GM10266 (cell line): ENCODE results near the gene KRCC1.

Experiments
- DNase-seq: peaks from one replicate; pipeline ENCODE4 v3.0.0; 2012; ENCODE audit errors: extremely low spot score
- TF ChIP-seq, protein P1 (sequence below): IDR thresholded peaks from 2 replicates; pipeline ENCODE4 v1.5.1; 2012; ENCODE audit warnings: mild to moderate bottlenecking, low read depth; ENCODE audit not compliant: control insufficient read depth, insufficient read depth; ENCODE audit errors: missing control alignments

The KRCC1 gene

GRCh38 chr2:88055371-88056128 lies at the start of gene KRCC1:
Gene KRCC1 (minus strand): TSS chr2:88055783. CDS start chr2:88028563, 27,220 bp downstream.
- peak; percentile 97 for DNase-seq
- TF ChIP-seq, protein P1, sequence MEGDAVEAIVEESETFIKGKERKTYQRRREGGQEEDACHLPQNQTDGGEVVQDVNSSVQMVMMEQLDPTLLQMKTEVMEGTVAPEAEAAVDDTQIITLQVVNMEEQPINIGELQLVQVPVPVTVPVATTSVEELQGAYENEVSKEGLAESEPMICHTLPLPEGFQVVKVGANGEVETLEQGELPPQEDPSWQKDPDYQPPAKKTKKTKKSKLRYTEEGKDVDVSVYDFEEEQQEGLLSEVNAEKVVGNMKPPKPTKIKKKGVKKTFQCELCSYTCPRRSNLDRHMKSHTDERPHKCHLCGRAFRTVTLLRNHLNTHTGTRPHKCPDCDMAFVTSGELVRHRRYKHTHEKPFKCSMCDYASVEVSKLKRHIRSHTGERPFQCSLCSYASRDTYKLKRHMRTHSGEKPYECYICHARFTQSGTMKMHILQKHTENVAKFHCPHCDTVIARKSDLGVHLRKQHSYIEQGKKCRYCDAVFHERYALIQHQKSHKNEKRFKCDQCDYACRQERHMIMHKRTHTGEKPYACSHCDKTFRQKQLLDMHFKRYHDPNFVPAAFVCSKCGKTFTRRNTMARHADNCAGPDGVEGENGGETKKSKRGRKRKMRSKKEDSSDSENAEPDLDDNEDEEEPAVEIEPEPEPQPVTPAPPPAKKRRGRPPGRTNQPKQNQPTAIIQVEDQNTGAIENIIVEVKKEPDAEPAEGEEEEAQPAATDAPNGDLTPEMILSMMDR, result no peak

DNA sequence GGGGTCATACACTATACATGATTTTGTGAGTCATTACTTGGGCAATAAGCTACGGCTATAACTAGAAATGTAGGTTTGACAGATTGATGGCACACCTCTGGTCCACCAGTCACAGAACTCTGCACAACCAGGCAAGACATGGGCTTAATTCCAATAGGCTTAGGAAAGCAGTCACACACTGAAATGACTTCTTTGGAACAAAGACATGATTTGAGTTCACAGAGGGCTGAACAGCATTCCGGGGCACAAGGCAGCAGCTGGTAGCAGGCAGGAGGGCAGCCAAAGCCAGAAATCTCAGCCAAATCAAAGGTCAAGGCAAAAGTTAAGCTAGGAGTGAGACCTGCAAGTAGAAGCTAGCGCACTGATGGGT lies 44.9 kb upstream of the KRCC1 start:
- no peak for DNase-seq
- TF ChIP-seq, protein P1, result no peak

DNA sequence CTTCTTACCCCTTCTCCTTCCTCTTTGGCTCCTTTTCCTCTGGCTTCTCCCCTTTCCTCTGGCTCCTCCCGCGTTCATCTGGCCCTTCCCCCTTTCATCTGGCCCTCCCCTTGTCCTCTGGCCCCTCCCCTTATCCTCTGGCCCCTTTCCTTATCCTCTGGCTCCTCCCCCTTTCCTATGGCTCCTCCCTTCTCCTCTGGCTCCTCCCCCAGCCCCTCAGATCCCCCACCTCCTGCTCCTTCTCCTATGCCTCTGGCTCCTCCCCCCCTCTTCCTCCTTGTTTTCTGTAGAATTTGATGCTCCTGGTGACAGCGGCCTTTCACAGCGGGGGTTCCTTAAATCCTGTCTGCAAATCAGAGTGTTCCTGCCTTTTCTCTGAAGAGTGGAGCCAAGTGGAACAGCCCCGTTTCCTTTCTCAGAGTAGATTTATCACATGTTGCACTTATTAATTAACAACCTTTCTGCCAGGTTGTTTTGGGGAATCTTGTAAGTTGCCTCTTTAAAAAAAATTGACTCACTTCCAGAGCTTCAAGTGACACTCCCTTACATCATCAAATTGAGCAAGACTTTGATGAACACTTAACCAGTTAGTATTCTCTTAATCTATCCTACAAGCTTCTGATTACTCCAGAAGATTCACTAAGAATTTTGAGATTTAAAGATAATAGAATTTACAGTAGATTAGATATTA lies 44.4 kb upstream of the KRCC1 start:
- TF ChIP-seq, protein P1, result no peak
- no peak for DNase-seq

GRCh38 chr2:88098558-88098900 lies 42.9 kb upstream of the KRCC1 start:
- TF ChIP-seq, protein P1, result no peak
- no peak for DNase-seq

- TF ChIP-seq, protein P1, result no peak
- DNase-seq, result no peak
Measured at GRCh38 chr2:88097891-88098557, 42.4 kb upstream of the KRCC1 start.

DNA sequence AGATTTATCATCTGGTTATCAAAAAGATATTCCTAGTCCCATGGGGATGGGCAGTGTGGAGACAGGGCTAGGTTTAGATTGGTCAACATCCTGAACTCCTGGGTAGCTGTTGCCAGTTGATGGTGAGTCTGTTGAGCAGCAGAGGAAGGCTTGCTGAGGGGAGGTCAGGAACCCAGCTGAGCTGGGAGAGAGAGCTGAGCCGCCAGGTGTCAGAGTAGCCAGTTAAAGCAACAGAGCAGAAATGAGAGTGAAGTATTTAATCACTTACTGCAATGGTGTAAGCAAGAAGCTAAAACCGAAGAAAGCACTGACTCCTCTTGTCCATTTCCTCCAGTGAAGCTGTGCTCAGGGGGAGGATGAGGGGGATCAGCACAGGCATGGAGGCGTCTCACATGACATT lies 41.6 kb upstream of the KRCC1 start:
- no peak for DNase-seq
- TF ChIP-seq, protein P1, result no peak
